ENCODE data around the gene CTTNBP2NL. TPM values are rescaled to one million over a fixed set of nuclear protein-coding genes. Genes with fewer than 3 reads are reported as not detected.

Gene CTTNBP2NL
- total RNA-seq, 1 donor from 2014 or later, result 66.2 TPM

DNA sequence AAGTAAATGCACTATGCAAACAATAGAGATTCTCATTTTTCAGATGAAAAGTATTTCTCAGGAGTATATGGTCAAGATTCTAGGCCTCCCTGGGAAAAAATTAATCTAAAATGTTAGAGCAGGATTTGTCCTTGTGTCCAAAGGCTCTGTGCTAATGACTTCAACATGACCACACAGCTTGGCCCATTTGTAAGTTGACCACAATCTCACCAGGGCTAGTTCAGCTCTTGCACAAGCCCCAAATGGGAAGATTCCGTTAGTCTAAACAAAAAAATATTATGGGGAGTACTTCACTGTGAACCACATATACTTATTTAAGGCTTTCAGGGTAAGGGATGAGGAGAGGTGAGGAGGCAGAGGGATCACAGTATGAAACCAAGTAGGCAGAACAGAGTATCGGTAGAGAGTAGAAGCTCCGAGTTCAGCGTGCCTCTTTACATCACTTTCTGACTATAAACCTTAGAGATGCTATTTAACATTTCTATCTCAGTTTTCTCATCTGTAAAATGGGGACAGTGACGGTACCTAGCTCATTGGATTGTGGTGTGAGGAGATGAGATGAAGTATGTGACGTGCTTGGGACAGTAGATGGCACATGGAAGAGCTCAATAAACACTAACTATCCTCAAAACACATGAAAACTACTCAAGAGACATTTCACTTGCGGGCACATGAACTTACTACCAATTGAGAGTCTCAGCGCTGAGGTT, 37.8 kb upstream of the CTTNBP2NL start:
- H3K36me3 Mint-ChIP-seq (ENCODE audit: unreplicated experiment), result peaks cover 5% of the 10 kb centered on the region
- TF ChIP-seq, protein P1, sequence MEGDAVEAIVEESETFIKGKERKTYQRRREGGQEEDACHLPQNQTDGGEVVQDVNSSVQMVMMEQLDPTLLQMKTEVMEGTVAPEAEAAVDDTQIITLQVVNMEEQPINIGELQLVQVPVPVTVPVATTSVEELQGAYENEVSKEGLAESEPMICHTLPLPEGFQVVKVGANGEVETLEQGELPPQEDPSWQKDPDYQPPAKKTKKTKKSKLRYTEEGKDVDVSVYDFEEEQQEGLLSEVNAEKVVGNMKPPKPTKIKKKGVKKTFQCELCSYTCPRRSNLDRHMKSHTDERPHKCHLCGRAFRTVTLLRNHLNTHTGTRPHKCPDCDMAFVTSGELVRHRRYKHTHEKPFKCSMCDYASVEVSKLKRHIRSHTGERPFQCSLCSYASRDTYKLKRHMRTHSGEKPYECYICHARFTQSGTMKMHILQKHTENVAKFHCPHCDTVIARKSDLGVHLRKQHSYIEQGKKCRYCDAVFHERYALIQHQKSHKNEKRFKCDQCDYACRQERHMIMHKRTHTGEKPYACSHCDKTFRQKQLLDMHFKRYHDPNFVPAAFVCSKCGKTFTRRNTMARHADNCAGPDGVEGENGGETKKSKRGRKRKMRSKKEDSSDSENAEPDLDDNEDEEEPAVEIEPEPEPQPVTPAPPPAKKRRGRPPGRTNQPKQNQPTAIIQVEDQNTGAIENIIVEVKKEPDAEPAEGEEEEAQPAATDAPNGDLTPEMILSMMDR (IDR thresholded peaks at IDR 0.05; ENCODE audit: partially characterized antibody, unreplicated experiment), result no peak

DNA sequence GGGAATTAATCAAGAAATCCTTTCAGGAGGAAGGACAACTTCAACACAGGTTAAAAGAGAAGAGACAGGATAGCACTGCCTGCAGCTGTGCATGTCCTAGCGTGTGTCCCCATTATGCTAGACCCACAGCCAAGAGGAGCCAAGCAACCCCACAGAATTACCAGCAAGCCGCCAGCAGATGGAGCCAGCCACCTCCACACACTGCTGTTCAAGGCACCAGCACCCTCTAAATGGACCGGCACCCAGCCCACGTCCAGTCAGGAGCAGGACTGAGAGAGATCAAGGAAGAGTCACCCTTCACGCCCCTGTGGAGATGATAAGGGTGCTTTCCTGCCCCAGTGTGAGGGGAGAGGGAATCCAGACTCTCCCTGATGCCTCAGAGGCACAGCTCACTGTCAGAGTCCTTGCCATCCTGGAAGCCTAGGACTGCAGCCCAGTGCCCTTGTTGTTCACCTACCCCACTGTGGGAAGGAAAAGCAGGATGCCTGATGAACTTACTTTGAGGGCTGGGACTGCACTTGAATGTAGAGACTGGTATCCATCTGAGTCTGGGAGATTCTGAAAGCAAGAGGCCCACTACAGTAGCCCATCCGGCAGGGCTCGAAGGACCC, 37.1 kb upstream of the CTTNBP2NL start:
- Mint-ChIP-seq H3K9me3 (ENCODE audit: unreplicated experiment) (no peaks in the 10 kb centered on the region), H3K27ac (ENCODE audit: unreplicated experiment) (no peak overlapping the region), H3K36me3 (ENCODE audit: unreplicated experiment) (peaks cover 5% of the 10 kb centered on the region), H3K27me3 (ENCODE audit: unreplicated experiment) (no peaks in the 10 kb centered on the region), H3K4me1 (ENCODE audit: low read depth, unreplicated experiment) (peaks cover 10% of the 10 kb centered on the region), H3K4me3 (ENCODE audit: unreplicated experiment) (no peak overlapping the region)
- TF ChIP-seq, protein P1 (IDR thresholded peaks at IDR 0.05; ENCODE audit: partially characterized antibody, unreplicated experiment), result peak; percentile 58
- DNase-seq, result peak; percentile 62

More for the DNA sequence above, 37.8 kb upstream of the CTTNBP2NL start:
- Mint-ChIP-seq H3K27me3 (ENCODE audit: unreplicated experiment) (no peaks in the 10 kb centered on the region), H3K27ac (ENCODE audit: unreplicated experiment) (no peak overlapping the region), H3K4me1 (ENCODE audit: low read depth, unreplicated experiment) (peaks cover 10% of the 10 kb centered on the region), H3K9me3 (ENCODE audit: unreplicated experiment) (no peaks in the 10 kb centered on the region), H3K4me3 (ENCODE audit: unreplicated experiment) (no peak overlapping the region)
- no peak for DNase-seq

DNA sequence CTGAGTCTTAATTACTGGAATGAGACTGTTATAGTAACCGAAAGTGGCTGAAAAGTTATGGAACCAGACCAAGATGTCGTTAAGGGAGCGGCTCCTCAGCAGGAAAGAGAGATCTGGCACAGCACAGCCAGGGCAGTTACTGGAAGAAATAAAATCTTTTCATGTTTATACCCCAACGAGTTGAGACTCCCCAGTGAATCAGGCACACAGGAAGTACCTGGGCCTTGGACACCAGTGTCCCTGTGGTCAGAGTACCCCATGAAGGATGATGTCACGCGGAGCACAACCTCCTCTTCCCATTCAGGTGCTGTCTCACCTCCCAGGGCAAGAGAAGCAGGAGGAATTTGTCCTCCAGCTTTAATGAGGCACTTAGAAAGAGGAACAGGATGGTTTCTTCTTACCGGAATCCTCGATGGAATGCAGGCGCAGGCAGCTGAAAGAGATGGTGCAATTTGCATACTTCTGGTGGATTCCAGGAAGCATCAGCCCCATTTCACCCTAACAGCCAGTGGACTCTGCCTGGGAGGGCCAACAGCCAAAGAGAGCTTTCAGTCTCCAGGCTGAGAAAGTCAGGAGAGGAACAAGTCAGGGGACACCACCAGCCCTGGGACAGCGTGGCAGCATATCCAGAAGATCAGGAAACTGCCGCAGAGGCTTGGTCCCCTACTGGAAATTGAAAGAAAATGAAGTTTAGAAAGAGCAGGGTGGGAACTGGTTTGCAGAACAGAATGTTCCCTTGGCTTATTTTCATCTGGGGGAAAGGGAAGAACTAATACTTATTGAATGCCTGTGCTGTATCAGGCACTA, 35.9 kb upstream of the CTTNBP2NL start:
- H3K27ac Mint-ChIP-seq (ENCODE audit: unreplicated experiment), result no peak overlapping the region
- TF ChIP-seq, protein P1 (IDR thresholded peaks at IDR 0.05; ENCODE audit: partially characterized antibody, unreplicated experiment), result no peak
- peaks cover 10% of the 10 kb centered on the region for H3K4me1 Mint-ChIP-seq (ENCODE audit: low read depth, unreplicated experiment)
- DNase-seq, result no peak
- H3K27me3 Mint-ChIP-seq (ENCODE audit: unreplicated experiment), result no peaks in the 10 kb centered on the region
- H3K9me3 Mint-ChIP-seq (ENCODE audit: unreplicated experiment), result no peaks in the 10 kb centered on the region
- H3K36me3 Mint-ChIP-seq (ENCODE audit: unreplicated experiment), result peaks cover 5% of the 10 kb centered on the region
- no peak overlapping the region for H3K4me3 Mint-ChIP-seq (ENCODE audit: unreplicated experiment)

DNA sequence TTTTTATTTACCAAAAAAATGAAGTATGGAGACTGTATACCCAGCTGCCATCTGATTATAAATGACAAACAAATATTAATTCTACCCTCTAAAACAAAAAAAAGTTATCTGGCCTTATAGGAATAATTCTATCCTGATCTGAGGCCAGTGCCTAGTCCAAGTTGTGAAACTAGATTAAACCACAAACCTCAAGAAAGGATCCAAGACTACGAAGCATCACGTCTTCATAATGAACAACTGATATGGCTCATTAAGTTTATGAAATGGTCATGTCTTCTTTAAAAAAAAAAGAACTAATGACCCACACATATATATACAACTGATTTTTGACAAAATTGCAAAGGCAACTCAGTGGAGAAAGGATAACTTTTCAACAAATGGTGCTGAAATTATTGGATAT, 32.4 kb upstream of the CTTNBP2NL start:
- peaks cover 8% of the 10 kb centered on the region for H3K36me3 Mint-ChIP-seq (ENCODE audit: unreplicated experiment)
- H3K27ac Mint-ChIP-seq (ENCODE audit: unreplicated experiment), result no peak overlapping the region
- no peaks in the 10 kb centered on the region for H3K27me3 Mint-ChIP-seq (ENCODE audit: unreplicated experiment)
- peaks cover under 1% of the 10 kb centered on the region for H3K4me1 Mint-ChIP-seq (ENCODE audit: low read depth, unreplicated experiment)
- H3K9me3 Mint-ChIP-seq (ENCODE audit: unreplicated experiment), result no peaks in the 10 kb centered on the region
- no peak overlapping the region for H3K4me3 Mint-ChIP-seq (ENCODE audit: unreplicated experiment)
- no peak for DNase-seq
- TF ChIP-seq, protein P1 (IDR thresholded peaks at IDR 0.05; ENCODE audit: partially characterized antibody, unreplicated experiment), result no peak
